GM18499 (cell line): ENCODE results near the gene ATG16L2.
"Not testable (repeated sequence)": the region's sequence is repeated elsewhere in the genome, so short reads cannot be mapped to it uniquely, and the experiment has no call there.

Experiments
- ATAC-seq: cut with Tn5 transposase; IDR thresholded peaks from one replicate; pipeline ENCODE4 v1.9.1; 2021; ENCODE audit warnings: moderate number of reproducible peaks; ENCODE audit not compliant: insufficient read depth, unreplicated experiment

ATG16L2 gene

DNA sequence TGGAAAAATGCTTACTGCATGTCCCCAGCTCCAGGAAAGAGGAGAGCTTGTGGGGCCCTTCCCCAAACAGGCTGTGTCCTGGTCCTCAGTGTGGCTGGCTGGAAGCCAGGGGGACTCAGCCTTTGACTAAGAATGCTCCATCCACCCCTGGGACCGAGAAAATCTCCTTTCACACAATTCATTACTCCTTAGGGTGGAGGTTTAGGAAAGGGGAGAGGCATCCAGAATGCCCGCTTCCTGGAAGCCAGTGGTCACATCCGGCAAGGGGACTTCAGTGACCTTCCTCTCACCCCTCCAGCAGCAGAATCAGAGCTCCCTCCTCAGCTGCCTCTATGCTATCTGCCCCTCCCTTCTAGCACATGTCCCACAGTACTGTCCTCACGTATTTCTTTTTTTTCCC is 21.9 kb downstream of the ATG16L2 start:
- ATAC-seq = no peak

DNA sequence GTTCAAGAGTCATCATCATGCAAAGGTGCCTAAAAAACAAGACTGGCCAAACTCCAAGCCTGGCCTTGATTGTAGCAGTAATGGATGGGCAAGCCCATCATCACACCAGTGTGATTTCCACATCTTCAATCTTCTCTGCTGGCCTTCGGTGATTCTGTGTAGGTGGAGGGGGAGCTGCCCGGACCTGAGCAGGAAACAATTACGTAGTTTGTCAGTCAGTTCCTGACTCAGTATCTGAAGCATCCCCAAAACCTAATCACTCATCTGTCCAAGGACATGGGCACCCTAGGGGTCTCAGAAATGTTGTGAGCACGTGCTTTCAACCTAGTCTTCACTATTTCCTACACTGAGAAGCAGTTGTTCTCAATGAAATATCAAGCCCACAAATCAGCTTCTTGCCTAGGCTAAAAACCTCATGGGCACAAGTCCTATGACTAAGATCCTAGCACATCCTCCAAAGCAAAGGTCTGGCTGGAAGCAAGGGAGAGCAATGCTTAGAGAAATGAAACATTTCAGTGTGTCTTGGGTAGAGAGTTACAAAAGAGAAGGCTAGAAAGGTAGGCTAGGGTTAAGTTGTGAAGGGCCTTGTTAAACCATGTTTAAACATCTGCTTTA is 24.6 kb downstream of the ATG16L2 start:
- no peak for ATAC-seq

DNA sequence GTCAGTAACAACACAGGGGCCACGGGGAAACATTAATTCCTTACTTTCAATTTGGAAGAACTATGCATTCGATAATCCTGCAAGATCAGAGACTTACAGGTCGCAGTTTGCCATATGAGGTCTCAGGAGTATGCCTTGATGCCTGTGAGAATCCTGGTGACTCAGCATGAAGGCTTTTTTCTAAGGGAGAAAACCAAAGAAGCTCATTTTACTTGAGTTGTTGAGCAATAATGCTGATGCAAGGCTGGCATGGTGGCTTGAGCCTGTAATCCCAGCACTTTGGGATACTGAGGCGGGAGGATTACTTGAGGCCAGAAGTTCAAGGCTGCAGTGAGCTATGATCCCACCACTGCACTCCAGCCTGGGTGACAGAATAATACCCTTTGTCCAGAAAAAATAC is 26.6 kb downstream of the ATG16L2 start:
- ATAC-seq = no peak

DNA sequence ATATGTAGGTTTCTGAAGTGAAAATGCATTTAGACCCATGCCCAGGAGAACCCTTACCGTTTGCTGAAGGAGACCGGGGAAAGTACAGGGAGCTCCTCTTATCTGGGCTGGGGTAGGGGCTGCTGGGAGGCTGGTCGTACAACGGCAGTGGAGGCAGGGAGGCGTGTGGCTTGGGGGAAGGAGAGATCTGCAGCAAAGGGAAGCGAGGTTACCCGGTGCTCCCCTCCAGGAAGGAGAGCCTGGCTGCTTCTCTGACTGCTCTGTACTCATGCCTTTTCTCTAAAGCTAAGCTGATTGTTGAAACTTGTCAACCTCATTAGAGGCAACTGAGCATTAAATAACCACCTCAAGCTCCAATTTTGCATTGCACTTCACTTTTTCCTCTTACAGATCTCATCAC is 27.2 kb downstream of the ATG16L2 start:
- no peak for ATAC-seq

DNA sequence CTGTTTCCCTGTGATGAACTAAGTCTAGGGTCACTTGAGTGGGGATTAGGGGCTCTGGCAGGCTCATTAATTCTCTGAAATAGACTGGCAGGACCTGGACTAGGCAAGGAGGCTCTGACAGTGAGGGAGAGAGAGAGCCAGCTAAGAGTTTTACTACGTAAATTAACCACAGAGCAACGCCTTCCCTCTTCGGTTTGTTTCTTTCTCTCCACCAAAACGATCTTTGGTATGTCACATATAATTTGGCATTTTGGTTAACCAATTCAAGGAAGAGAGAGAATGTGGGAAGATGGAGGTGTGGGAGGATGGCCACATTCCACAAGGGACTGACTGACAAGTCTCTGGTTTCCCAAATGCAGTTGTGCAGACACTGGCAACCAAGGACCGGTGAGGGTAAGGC is 27.9 kb downstream of the ATG16L2 start:
- ATAC-seq = no peak

DNA sequence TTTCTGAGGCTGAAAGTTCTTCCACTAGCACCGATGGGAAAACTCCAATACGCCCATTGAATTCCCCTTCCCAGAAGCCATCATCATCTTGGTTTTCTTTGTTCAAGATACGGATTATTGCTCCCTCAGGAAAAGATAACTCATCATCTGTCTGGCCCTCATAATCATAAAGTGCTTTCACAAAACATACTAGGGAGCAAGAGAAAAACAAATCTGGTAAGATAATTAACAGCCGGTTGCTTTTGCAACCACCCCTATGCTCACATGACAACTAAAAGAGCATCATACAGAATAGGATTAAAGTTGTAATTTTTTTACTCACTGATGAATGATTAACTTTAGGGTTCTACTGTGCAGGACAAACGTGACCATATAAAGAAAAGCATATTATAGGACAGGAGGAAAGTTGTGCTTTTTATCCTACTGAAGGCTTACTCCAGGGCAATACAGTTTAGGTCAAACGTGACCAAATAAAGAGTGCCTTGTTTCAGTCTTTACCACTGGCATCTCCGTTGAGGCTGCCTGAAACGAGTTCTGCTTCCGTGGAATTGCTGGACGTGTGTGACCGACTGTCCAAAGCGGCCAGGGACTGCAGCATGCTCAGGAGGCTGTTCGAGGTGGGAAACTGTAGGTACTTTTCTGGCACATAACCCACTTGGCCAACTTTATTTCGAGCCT is 28.6 kb downstream of the ATG16L2 start:
- no peak for ATAC-seq

DNA sequence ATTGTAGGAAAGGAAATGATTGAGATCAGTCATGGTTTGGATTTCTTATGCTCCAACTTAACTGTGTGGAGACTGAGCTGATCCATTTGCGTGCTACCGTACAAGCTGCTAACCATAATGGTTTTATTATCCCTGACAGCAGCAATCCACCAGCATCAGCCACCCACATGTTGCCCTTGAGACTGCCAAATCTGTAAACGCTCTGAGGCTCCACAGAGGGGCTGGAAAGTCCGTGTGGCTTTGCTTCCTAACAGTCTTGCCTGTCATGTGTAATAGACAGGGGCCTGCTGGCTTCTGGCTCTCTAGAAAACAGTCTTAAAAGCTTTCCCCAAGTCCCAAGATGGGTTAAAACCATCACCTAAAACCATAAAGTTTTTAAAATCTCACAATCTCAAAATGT is 30.1 kb downstream of the ATG16L2 start:
- ATAC-seq = no peak

DNA sequence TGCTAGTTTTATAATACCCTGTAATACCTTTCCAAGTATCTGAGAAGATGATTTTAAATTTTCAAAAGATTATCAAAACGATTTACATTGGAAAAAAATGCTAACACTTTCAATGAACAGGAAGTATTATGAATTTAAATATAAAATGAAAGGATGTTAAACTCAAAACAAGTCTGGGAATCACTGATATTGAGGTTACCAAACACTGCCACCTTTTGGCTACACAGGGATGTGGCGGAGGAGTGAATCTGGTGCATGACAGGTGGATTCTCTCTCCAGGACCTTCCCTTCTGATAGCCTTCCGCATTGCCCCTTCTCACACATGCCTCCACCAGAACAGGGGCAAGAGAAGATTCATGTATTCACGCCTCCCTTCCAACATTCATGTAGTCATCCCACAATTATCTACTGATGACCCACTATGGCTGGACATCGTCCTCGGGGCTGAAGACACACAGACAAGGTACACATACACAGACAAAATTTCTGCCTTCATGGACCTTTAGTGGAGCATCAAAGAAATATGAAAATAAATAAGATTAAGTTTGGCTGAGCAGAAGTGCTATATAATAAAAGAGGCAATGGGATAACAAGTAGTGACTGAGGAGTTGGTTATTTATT is 34.7 kb downstream of the ATG16L2 start:
- no peak for ATAC-seq

DNA sequence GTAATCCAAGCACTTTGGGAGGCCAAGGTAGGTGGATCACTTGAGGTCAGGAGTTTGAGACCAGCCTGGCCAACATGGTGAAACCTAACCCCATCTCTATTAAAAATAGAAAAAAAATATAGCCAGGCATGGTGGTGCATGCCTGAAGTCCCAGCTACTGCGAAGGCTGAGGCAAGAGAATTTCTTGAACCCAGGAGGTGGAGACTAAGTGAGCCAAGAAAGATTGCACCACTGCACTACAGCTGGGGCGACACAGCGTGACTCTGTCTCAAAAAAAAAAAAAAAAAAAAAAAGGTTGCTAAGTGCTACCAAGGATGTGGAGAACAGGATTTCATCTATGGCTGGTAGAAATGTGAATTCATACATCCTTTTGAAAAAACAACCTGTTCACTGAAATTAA is 36.6 kb downstream of the ATG16L2 start:
- ATAC-seq = no peak

DNA sequence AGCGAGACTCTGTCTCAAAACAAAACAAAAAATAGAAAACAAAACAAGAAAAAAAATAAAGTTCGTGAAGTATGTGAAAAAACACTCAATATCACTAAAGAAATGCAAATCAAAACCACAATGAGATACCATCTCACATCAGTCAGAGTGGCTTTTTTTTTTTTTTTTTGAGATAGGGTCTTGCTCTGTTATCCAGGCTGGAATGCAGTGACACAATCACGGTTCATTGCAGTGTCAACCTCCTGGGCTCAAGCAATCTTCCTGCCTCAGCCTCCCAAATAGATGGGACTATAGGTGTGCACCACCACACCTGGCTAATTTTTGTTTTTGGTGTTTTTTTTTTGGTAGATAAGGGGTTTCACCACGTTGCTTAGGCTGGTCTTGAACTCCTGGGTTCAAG is 37.5 kb downstream of the ATG16L2 start:
- no peak for ATAC-seq

DNA sequence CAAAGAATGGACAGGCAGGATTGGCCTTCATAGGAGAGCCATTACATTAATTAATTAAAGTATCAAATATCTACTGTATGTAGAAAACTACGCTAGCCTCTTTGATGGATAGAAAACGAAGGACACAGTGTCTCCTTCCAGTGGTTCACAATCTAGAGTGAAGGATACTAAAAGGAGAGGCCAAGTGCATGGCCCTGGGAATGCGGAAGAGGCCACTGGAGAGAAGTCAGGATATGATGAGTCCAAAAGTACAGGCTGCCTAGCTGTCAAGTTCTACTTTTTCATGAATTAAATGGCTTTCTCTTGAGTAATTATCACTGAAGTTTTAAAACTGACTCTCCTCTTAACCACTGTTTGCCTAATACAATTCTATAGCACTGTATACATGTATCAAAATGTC is 41.9 kb downstream of the ATG16L2 start:
- no peak for ATAC-seq

DNA sequence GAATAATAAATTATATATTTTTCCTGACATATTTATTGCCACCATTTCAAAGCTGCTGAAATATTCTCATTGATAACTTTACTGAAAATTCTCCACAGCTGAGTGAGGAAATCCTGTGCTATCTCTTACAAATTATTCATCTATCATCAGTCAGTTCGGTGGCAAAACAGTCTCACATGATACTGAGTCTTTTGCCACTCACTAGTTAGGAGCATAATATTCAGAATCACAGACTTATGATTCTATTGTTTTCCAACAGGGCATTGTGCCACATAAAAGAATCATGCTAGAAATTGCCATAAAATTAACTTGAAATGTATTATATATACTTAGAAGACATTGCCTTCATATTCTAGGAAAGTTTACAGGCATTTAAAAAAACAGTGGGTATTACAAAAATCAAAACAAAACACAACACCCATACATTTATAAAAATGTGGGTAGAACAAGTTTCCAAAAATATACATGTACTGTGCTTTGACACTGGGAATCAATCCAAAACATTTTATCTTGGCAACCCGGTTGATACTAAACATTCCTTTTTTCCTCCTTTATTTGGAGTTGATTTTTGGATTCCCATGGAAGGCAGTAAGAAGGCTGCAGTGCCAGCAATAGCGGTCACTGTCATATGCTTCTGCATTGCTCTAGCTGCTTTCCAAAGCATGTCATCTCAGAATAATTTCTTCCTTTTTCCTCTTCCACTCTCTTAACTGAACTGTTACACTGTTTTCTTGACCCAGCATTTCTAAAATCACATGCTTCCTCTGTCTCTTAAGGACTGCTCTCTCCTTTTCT is 42.5 kb downstream of the ATG16L2 start:
- no peak for ATAC-seq

DNA sequence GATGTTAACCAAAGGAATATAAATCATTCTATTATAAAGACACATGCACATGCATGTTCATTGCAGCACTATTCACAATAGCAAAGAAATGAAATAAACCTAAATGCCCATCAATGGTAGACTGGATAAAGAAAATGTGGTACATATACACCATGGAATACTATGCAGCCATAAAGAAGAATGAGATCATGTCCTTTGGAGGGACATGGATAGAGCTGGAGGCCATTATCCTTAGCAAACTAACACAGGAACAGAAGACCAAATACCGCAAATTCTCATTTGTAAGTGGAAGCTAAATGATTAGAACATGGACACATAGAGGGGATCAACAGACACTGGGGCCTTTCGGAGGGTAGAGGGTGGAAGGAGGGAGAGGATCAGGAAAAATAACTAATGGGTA is 44.1 kb downstream of the ATG16L2 start:
- ATAC-seq = not testable (repeated sequence)

DNA sequence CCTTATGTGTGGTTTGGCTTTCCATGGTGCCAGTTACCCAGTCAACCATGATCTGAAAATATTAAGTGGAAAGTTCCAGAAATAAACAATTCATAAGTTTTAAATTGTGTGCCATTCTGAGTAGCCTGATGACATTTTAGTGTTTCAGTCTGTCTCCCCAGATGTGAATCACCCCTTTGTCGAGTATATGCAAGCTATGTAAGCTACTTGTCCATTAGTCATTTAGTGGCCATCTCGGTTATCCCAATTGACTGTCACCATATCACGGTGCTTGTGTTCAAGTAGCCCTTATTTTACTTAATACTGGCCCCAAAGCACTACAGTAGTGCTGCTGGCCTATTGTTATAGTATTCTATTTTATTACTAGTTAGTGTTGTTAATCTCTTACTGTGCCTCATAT is 44.9 kb downstream of the ATG16L2 start:
- ATAC-seq = no peak

DNA sequence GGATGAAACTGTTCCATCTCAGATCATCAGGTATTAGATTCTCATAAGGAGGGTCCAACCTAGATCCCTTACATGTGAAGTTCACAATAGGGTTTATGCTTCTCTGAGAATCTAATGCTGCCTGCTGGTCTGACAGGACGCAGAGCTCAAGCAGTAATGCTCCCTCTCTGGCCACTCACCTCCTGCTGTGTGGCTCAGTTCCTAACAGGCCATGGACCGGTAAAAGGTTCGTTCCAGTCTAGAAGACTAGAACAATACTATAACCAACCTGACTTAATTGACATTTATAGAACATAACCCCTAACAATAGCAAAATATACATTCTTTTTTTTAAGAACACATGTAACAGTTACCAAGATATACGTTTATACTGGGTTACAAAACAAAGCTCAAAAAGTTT is 45.8 kb downstream of the ATG16L2 start:
- ATAC-seq = no peak

DNA sequence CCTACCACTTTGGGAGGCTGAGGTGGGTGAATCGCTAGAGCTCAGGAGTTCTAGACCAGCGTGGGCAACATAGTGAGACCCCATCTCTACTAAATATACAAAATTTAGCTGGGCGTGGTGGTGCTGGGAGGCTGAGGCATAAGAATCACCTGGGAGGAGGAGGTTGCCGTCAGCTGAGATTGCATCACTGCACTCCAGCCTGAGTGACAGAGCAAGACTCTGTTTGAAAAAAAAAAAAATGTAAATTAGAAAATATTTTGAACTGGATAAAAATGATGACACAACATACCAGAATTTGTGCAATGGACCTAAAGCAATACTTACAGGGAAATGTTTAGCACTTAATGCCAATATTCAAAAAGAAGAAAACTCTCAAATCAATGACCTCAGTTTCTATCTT is 46.4 kb downstream of the ATG16L2 start:
- ATAC-seq = no peak

DNA sequence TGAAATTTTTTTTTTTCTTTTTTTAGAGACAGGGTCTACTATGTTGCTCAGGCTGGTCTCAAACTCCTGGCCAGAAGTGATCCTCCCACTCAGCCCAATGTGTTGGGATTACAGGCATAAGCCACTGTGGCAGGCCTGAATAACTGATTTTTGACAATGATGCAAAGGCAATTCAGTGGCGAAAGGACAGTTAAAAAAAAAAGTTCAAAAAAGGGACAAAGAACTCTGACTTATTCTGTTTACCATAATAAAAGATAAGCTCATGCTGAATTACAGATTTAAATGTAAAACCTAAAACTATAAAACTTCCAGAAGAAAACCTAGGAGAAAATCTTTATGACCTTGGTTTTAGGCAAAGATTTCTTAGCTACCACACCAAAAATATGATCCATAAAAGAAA is 48.9 kb downstream of the ATG16L2 start:
- ATAC-seq = no peak

DNA sequence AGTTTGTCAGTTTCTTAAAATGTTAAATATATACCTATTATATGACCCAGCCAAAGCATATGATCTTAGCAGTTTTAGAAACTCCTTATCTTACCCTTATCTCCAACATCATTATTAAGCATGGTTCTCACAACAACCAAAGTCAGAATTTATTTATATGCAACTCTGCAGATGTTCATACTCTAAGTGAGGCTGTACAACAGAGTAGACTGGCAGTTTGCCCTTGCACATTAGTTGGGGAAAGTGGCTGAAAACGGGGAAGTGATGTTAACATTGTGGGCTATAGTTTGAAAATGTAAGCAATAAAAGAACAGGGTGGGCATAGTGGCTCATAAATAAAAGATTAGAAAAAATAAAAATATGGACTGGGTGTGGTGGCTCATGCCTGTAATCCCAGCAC is 49.7 kb downstream of the ATG16L2 start:
- ATAC-seq = no peak

DNA sequence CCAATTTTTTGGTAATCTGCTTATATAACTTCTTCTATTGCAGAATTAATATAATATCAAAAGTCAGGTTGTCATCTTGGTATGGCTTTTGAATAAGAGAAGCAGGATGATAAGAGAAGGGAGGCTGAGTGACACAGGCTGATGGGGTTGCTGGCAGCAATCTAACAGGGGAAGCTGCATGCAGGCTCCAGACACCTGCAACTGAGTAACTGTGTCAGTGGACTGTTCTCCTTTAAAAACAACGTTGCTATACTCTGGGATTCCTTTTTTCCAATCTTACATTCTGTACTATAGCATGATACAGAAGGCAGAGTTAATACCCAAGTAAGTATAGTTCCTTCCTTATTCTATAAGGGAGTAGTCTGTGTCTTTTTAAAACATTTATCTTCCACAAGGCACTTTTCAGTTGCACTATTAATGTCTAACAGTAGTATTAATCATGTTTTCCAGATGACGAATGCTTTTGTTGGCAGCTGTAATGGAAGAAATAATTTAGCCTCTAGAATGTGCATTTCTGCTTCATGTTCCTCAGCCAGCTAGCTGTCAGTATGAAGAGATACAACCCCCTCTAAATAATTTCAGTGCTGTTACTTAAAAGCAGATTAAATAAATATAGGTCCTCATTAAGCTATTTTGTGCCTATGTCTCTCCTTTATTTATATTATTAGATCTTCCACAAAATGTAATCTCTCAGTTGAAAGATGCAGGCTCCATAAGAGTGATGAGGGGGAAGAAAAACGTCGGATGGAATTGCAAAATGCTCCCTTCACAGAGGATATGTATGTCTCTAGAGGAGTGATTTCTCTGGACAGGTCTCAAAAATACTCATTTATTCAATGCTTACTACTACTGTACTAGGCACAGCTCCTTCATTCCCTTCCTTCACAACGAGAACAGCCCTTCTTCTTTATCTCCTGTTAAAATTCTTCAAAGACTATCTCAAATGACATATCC is 50.8 kb downstream of the ATG16L2 start:
- no peak for ATAC-seq

DNA sequence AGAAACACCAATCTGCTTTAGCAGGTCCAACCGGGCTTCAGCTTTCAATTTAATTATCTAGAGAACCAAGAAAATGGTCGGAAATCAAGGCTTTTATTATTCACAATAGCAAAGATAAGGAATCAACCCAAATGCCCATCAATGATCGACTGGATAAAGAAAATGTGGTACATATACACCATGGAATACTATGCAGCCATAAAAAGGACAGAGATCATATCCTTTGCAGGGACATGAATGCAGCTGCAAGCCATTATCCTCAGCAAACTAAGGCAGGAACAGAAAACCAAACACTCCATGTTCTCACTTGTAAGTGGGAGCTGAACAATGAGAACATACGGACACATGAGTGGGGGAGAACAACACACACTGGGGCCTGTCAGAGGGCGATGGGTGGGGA is 53.8 kb downstream of the ATG16L2 start:
- ATAC-seq = no peak
